Measurements from ENCODE around the gene MYO1H.
"Not testable (repeated sequence)": the region's sequence is repeated elsewhere in the genome, so short reads cannot be mapped to it uniquely, and the experiment has no call there.

The MYO1H gene

DNA sequence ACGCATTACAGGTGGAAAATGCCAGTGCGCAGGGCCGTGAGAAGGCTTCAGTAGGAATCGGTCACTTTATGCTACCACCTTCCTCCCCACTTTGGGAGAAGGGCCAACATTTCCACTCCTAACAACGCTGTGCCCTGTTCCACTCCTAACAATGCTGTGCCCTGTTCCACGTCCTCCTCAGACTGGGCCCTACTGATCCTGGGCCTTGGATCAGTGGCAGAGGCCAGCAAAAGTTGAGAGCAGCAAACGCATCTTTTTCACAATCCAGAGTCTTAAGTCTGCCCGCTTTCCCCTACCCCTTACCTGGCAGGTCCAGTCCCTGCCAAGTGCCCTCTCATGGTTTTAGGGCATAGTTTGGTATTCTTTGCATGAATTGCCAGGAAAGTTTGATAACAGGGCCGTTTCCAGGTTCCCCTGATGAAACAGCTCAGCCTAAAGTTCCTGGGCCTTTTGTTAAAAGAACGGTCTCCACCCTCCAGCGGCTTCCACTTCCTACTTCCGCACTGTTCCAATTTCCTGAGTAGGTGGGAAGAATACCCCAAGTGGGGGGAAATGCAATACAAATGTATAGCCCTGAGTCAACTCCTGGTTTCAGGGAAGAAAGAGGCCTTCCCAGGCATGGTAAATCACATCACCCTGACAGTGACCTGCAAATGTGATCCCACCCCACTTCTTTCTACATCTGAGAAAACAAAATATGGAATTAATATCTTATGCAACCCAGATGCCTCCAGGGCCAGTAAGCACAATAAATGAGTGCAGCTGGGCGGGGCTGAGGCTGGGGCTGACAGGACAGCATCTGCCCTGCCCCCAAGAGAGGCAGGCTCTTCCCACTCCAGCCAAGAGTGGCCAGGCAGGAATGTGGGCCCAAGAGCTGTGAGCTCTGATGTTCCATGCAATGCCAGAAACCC is 114.4 kb downstream of the MYO1H start:
- Mint-ChIP-seq H3K36me3 (ENCODE audit: insufficient read depth) (peaks cover 19% of the 10 kb centered on the region), H3K27ac (ENCODE audit: low read depth) (peak overlapping the region; percentile 64), H3K9me3 (no peaks in the 10 kb centered on the region), H3K4me1 (peaks cover 70% of the 10 kb centered on the region), H3K27me3 (no peaks in the 10 kb centered on the region), H3K4me3 (no peak overlapping the region)
- DNase-seq (ENCODE audit: low spot score in 2 of 2) (no peak), ATAC-seq (replicated peaks; ENCODE audit: extremely low read depth, poor library complexity, severe bottlenecking) (no peak)

DNA sequence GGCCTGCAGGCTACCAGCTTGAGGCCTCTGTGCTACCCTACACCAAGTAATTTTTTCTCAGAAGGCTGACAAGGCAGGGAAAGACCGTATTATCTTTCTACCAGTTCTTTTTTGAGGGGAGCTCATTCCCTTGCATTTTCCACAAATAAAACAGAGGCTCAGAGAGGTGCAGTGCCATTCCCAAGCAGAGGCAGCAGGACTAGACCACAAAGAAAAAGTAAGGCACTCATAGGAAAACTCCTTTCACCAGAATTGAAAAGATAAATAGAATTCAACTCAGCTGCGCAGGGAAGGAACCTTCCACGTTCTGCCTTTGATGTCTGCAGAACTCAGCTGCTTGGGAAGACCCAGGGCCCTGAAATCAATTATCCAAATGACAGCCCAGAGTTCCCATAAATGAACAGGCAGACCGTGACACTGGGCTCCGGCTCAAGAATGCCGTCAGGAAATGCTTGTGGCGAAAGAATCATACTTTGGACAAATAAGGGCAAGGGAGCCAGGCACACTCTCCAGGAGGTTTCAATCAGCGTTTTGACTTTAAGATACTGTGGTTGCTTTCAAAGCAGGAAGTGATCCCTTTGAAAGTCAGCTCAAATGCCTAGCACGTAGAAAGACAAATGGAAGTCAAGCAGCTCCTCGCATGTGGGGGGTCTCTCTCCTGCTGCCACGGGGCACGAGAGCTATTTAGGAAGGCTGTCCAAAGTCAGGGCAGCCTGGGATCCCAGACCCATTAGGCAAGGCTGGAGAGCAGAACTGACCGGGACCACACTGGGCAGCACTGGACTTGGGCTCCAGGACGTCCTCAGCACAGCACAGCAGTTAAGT is 115.4 kb downstream of the MYO1H start:
- DNase-seq (ENCODE audit: low spot score in 2 of 2) (no peak), ATAC-seq (replicated peaks; ENCODE audit: extremely low read depth, poor library complexity, severe bottlenecking) (no peak)
- Mint-ChIP-seq H3K36me3 (ENCODE audit: insufficient read depth) (peaks cover 14% of the 10 kb centered on the region), H3K27ac (ENCODE audit: low read depth) (no peak overlapping the region), H3K27me3 (no peaks in the 10 kb centered on the region), H3K4me1 (peaks cover 69% of the 10 kb centered on the region), H3K4me3 (no peak overlapping the region), H3K9me3 (no peaks in the 10 kb centered on the region)

DNA sequence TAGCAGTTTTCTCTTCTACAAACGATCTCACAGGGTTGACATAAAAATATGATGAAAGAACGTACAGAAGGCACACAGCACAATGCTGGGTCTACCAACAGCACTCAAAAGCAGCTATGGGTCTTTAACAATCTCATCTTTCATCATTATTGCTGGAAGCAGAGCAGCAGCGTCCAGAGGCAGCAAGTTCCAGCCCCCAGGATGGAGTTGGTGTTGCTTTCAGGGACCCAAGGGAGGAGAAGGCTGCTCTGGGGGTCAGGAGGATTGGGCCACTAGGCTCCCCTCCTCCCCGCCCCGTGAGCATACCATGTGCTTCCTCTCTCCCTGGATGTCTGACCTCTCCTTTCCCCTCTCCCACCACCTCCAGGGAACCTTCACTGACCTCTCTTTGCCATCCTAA is 116.1 kb downstream of the MYO1H start:
- Mint-ChIP-seq H3K4me1 (peaks cover 62% of the 10 kb centered on the region), H3K36me3 (ENCODE audit: insufficient read depth) (peaks cover 19% of the 10 kb centered on the region), H3K4me3 (no peak overlapping the region), H3K9me3 (no peaks in the 10 kb centered on the region), H3K27ac (ENCODE audit: low read depth) (no peak overlapping the region), H3K27me3 (no peaks in the 10 kb centered on the region)
- ATAC-seq (replicated peaks; ENCODE audit: extremely low read depth, poor library complexity, severe bottlenecking): no peak
- DNase-seq (ENCODE audit: low spot score in 2 of 2): no peak

DNA sequence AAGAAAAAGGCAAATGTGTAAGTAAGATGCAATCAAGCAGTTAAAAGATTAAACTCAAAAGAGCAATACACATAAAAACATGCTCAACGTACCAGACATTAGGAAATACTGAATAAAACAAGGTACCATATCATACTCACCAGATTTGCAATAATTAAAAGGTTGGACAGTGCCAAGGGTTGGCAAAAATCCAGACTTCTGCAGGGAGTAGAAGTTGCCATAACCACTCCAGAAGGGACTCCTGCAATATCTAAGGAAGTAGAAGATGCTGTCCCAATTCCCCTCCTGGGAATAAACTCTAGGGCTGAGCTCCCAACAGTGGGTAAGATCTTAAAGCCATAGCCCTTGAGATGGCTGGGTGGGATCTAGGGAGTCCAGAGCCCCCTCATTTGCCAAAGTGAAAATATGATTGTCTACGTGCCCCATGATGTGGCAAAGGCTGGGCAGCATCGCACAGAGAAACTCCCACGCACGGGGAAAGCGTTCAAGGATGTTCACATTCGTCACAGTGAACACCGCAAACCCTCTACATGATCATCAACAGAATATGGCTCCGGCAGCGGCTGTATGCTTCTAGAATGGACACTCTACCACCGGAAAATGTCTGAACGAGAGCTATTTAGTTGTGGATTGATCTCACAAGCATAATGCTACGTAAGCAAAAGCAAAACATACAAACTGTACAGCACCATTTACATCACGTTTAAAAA is 117.1 kb downstream of the MYO1H start:
- ATAC-seq (replicated peaks; ENCODE audit: extremely low read depth, poor library complexity, severe bottlenecking) (no peak), DNase-seq (ENCODE audit: low spot score in 2 of 2) (no peak)
- H3K27me3 Mint-ChIP-seq: no peaks in the 10 kb centered on the region
- no peak overlapping the region for H3K27ac Mint-ChIP-seq (ENCODE audit: low read depth)
- H3K4me1 Mint-ChIP-seq: peaks cover 54% of the 10 kb centered on the region
- H3K4me3 Mint-ChIP-seq: no peak overlapping the region
- H3K36me3 Mint-ChIP-seq (ENCODE audit: insufficient read depth): peaks cover 19% of the 10 kb centered on the region
- no peaks in the 10 kb centered on the region for H3K9me3 Mint-ChIP-seq

DNA sequence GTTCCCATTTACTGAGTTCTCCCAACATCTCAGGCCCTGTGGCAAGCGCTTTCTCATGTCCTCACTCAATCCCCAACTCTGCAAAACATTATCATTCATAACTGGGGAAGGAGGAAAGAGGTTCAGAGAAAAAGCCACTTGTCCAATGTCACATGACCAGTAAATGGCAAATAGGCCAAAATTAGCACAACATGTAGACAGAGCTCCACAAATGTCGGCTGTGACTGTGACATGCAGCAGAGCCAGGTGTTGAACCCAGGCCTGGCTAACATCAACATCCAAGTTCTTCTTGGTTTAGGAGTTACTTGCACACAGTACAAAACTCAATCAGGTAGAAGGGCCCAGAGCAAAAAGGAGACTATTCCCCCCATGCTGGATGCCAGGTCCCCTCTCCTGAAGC is 118.6 kb downstream of the MYO1H start:
- H3K4me1 Mint-ChIP-seq: peaks cover 64% of the 10 kb centered on the region
- H3K27me3 Mint-ChIP-seq: no peaks in the 10 kb centered on the region
- H3K4me3 Mint-ChIP-seq: no peak overlapping the region
- ATAC-seq (replicated peaks; ENCODE audit: extremely low read depth, poor library complexity, severe bottlenecking) (no peak), DNase-seq (ENCODE audit: low spot score in 2 of 2) (no peak)
- H3K9me3 Mint-ChIP-seq: no peaks in the 10 kb centered on the region
- no peak overlapping the region for H3K27ac Mint-ChIP-seq (ENCODE audit: low read depth)
- H3K36me3 Mint-ChIP-seq (ENCODE audit: insufficient read depth): peaks cover 23% of the 10 kb centered on the region

DNA sequence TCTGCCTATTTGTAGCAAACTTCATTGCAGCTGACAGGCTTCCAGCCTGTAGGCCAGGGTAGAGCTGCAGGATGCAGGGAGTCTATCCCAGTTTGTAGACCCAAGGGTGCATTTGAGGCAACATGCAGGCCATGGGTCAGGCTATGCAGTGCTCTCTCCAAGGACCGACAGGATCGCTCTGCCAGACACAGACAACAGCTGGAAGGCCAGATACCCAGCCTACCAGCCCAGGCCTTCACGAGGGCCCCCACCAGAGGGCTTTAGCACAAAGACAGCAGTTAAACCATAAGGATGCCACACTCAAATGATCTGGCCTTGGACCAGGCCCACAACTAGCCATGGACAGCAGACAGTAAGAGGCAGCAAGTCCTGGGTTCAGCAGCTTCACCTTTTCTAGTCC is 119.1 kb downstream of the MYO1H start:
- no peak for DNase-seq (ENCODE audit: low spot score in 2 of 2)
- Mint-ChIP-seq H3K4me3 (no peak overlapping the region), H3K4me1 (peaks cover 59% of the 10 kb centered on the region), H3K9me3 (no peaks in the 10 kb centered on the region), H3K36me3 (ENCODE audit: insufficient read depth) (peaks cover 23% of the 10 kb centered on the region), H3K27ac (ENCODE audit: low read depth) (no peak overlapping the region), H3K27me3 (no peaks in the 10 kb centered on the region)
- ATAC-seq (replicated peaks; ENCODE audit: extremely low read depth, poor library complexity, severe bottlenecking): no peak

DNA sequence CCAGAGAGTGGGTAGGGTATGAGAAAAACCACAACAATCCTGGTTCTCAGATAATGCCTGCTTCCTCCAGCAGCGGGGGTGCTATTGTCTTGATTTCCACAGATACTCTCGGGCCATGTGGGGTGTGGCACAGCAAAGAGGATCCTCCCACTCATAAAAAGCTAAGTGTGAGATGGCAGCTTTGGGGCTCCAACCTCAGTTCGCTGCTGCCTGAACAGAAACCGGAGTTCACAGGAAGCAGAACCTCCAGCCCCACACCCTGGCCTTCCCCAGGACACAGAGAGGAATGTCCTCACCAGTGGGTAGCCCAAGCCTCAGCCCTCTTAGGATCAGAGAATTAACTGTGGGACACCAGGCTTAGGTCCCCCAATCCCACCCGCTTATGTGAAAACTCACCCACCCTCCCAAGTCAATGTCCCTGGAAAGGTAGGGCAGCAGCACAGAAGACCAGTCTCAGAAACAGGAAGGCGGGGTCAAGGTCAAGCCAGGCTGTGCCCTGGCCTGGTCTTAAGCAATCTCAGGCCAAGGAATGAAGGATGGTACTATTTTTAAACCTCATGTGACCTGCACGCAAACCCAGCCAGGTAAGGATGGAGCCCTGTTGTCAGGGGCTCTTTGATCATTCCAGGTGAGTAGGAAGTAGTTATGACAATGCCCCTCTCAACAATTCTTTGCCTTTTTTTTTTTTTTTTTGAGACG is 120.4 kb downstream of the MYO1H start:
- H3K27ac Mint-ChIP-seq (ENCODE audit: low read depth): peak overlapping the region; percentile 49
- ATAC-seq (replicated peaks; ENCODE audit: extremely low read depth, poor library complexity, severe bottlenecking): no peak
- no peak overlapping the region for H3K4me3 Mint-ChIP-seq
- H3K9me3 Mint-ChIP-seq: no peaks in the 10 kb centered on the region
- H3K27me3 Mint-ChIP-seq: no peaks in the 10 kb centered on the region
- peaks cover 53% of the 10 kb centered on the region for H3K4me1 Mint-ChIP-seq
- H3K36me3 Mint-ChIP-seq (ENCODE audit: insufficient read depth): peaks cover 20% of the 10 kb centered on the region
- DNase-seq (ENCODE audit: low spot score in 2 of 2): no peak

DNA sequence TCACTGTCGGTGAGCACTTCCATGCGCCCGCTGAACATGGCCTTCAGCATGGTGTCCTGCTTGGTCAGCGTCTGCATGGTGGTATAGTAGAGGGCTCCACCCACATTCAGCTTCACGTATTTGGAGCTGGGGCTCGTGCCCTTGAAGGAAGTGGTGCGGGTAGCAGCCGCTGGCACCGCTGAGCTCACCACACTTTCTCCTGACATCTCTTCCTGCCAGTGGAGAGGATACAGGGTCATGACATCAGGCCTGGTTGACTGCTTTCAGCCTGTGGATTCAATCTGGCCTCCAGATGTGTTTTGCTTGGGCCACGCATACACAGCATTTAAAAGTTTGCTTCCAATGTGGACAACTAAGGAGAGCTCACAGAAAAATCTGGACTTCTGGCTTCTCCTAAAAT is 121.8 kb downstream of the MYO1H start:
- Mint-ChIP-seq H3K4me3 (no peak overlapping the region), H3K9me3 (no peaks in the 10 kb centered on the region), H3K27me3 (no peaks in the 10 kb centered on the region), H3K36me3 (ENCODE audit: insufficient read depth) (peaks cover 18% of the 10 kb centered on the region), H3K4me1 (peaks cover 43% of the 10 kb centered on the region), H3K27ac (ENCODE audit: low read depth) (no peak overlapping the region)
- ATAC-seq (replicated peaks; ENCODE audit: extremely low read depth, poor library complexity, severe bottlenecking) (no peak), DNase-seq (ENCODE audit: low spot score in 2 of 2) (no peak)

DNA sequence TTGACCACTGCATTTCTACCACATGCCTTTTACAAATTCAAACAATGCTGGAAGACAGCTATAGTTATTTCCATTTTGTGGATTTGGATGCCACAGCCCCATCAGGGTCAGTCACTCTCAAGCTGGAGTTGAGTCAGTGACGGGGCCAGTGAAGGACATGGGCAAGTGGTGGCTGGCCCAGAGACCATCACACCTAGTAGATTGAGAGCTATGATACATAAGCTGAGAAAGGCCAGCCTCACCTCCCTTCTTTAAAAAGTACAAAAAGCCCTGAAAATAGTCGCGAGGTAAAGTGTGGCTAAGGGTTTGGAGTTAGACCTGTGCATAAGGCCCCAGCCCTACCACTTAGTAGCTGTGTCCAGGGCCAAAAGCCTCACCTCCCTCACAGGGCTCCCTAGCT is 125.3 kb downstream of the MYO1H start:
- no peak for ATAC-seq (replicated peaks; ENCODE audit: extremely low read depth, poor library complexity, severe bottlenecking)
- H3K27ac Mint-ChIP-seq (ENCODE audit: low read depth): no peak overlapping the region

DNA sequence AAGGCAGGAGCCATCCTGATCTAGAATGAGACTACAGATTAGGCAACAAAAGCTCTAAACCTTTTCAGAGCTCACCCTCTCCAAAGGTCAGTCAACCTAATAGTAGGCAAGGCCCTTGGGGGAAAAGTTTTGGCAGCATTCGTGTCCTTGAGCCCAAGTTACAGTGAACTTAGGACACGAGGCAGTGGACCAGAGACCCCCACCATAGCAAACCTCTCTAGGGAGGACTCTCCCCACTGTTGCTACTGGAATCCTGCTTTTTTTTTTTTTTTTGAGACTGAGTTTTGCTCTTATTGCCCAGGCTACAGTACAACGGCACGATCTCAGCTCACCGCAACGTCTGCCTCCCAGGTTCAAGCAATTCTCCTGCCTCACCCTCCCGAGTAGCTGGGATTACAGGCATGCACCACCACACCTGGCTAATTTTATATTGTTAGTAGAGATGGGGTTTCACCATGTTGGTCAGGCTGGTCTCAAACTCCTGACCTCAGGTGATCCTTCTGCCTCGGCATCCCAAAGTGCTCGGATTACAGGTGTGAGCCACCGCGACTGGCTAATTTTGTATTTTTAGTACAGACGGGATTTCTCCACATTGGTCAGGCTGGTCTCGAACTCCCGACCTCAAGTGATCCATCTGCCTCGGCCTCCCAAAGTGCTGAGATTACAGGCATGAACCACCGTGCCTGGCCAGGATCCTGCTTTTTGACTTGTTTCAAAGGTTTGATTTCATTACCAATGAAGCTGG is 126.0 kb downstream of the MYO1H start:
- not testable (repeated sequence) for H3K27me3 Mint-ChIP-seq; H3K4me3 Mint-ChIP-seq; H3K27ac Mint-ChIP-seq (ENCODE audit: low read depth); ATAC-seq (replicated peaks; ENCODE audit: extremely low read depth, poor library complexity, severe bottlenecking); DNase-seq (ENCODE audit: low spot score in 2 of 2); H3K9me3 Mint-ChIP-seq
- Mint-ChIP-seq H3K4me1 (peaks cover 47% of the 10 kb centered on the region), H3K36me3 (ENCODE audit: insufficient read depth) (peaks cover 18% of the 10 kb centered on the region)

More for the DNA sequence above, 125.3 kb downstream of the MYO1H start:
- H3K36me3 Mint-ChIP-seq (ENCODE audit: insufficient read depth): peaks cover 25% of the 10 kb centered on the region
- H3K9me3 Mint-ChIP-seq: no peaks in the 10 kb centered on the region
- H3K4me3 Mint-ChIP-seq: no peak overlapping the region
- no peaks in the 10 kb centered on the region for H3K27me3 Mint-ChIP-seq
- peaks cover 47% of the 10 kb centered on the region for H3K4me1 Mint-ChIP-seq
- DNase-seq (ENCODE audit: low spot score in 2 of 2): no peak

DNA sequence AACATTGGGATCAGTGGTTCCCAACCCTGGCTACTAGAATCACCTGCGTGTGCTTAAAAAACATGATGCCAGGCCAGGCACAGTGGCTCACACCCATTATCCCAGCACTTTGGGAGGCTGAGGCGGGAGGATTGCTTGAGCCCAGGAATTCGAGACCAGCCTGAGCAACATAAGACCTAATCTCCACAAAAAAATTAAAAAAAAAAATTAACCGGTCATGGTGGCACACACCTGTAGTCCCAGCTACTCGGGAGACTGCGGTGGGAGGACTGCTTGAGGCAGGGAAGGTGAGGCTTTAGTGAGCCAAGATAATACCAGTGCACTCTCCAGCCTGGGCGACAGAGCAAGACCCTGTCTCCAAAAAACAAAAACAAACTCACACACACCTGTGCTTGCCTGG is 127.4 kb downstream of the MYO1H start:
- Mint-ChIP-seq H3K36me3 (ENCODE audit: insufficient read depth) (peaks cover 14% of the 10 kb centered on the region), H3K9me3 (no peaks in the 10 kb centered on the region), H3K4me1 (peaks cover 51% of the 10 kb centered on the region), H3K4me3 (no peak overlapping the region), H3K27ac (ENCODE audit: low read depth) (no peak overlapping the region), H3K27me3 (no peaks in the 10 kb centered on the region)
- ATAC-seq (replicated peaks; ENCODE audit: extremely low read depth, poor library complexity, severe bottlenecking) (no peak), DNase-seq (ENCODE audit: low spot score in 2 of 2) (no peak)
